GM21717 (cell line): ENCODE data around the gene DYNLT2.
A peak's percentile ranks its signal among the peaks of the same experiment; 100 is the strongest.
"Not testable (repeated sequence)": the region's sequence is repeated elsewhere in the genome, so short reads cannot be mapped to it uniquely, and the experiment has no call there.

ENCODE experiments used
- ATAC-seq: cut with Tn5 transposase; IDR thresholded peaks from one replicate; pipeline ENCODE4 v1.9.1; 2021; ENCODE audit warnings: mild to moderate bottlenecking, moderate library complexity; ENCODE audit not compliant: unreplicated experiment

DYNLT2 gene

DNA sequence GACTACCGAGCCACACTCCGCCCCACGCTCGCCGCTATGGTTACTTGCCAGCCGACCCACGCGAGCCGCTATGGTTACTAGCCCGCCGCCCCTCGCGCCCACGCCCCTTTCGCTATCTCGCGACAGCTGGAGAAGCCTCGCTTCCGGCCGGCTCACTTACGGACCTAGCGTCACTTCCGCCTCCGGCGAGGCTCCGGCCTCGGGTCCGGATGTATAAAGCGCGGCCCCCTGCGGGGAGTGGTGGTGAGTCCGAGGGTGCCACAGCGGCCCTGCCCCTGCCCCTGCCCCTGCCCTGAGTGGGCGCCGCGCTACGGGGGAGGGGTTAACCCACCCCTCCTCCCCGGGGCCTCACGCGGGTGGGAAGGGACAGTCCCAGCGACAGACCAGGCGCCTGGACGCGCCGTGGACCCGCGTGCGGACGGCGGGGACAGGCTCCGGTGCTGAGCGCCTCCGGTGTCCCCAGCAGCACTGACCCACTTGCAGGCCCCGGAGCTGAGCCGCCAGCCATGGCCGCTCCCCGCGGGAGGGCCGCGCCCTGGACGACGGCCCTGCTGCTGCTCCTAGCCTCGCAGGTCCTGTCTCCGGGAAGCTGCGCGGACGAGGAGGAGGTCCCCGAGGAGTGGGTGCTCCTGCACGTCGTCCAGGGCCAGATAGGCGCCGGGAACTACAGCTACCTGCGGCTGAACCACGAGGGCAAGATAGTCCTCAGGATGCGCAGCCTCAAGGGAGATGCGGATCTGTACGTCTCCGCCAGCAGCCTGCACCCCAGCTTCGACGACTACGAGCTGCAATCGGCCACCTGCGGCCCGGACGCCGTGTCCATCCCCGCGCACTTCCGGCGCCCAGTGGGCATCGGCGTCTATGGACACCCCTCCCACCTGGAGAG lies 49.2 kb downstream of the DYNLT2 start, which contains the start of the genes C6orf120 and WDR27:
Gene C6orf120, plus strand, starts transcription at position 173 of the 886 bp plus-strand sequence. Its CDS starts 334 bp downstream, at position 507.
Gene WDR27, minus strand, starts transcription at position 76 of the 886 bp plus-strand sequence. CDS start 13,024 bp downstream, outside the sequence.
- ATAC-seq: peak; percentile 95

DNA sequence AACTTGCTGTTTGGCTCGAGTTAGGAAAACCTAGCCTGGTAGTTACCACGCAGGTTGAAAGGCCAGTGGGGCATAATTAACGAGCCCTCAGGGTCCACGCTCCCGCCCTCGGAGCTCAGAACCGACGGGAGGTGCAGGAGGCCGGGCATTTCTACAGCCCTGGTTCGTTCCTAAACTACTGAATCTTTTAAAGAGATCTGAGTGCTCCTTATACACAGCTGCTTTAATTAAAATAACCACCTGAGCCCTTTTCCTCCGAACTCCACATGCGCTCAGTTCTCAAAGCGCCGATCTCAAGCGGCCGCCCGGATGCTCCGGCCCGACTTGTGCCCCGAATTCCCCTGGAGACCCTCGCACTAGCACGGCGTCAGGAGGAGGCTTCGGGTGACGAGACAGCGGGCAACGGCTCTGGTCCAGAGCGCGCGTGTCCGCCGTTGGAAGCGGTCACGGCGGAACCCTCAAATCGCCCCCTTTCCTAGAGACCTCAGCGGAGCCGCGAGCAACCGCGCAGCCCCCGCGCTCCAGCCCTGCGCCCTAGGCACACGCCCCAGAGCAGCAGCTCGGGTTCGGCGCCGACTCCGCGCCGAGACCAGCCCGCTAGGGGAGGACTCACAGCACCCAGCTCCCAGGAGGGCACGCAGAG lies 49.9 kb downstream of the DYNLT2 start:
- ATAC-seq: no peak

DNA sequence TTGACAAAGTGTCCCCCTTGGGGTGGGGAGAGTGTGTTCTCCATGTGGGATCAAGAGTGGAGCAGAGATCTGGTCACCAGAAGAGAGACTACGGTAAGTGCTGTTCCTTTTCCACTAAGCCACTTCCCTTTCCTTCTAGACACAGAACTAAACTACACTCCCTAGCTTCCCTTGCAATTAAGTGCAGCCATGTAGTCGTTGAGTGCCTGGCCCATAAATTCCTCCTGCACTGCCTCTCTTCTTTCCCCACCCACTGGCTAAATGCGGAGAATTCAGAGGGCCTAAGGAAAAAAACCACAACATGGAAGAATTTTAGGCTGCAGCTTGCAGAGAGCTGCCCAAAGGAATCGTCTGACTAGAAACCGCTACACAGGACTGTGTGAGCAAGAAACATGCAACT lies 51.1 kb downstream of the DYNLT2 start:
- no peak for ATAC-seq

DNA sequence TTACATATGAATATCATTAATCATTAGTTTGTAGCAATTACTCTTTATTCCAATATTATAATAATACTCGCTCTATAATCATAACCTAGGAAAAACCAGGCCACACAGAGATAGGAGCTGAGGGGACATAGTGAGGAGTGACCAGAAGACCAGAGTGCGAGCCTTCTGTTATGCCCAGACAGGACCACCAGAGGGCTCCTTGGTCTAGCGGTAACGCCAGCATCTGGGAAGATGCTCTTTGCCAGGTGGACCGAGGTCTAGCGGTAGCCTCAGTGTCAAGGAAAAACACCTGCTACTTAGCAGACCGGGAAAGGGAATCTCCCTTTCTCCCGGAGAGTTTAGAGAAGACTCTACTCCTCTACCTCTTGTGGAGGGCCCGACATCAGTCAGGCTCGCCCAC lies 54.3 kb downstream of the DYNLT2 start:
- not testable (repeated sequence) for ATAC-seq

DNA sequence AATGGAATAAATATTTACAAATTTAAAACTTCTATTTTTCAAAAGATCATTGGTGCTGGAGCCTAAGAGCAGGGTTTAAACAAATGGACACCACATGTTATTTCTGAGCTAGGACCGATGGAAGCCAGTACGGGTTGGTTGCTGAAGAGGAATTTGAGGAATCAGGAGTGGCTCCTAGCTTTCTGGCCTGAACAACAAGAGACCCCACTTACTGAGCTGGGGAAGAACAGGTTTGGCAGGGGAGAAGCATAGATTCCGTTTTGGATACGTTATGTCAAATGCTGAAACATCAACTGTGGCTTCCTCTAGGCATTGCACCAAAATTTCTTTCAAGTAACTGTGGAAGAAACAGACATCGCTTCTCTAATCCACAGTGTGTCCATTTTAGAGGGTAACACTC lies 56.2 kb downstream of the DYNLT2 start:
- no peak for ATAC-seq

DNA sequence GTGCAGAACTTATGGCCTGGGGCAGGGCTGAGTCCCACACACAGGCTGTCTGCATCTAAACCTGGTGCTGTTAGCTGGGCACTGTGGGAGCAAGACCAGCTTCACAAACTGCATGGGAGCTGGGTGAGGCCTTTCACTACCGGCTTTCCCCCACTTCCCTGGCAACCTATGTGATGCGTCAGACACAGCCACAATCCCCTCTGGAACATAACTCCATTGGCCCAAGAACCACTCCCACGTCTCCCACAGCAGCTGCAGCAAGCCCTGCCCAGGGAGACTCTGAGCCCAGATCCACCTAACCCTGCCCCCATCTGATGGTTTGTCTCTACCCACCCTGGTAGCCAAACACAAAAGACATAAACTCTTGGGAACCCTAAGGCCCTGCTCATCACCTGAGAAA lies 58.9 kb downstream of the DYNLT2 start:
- ATAC-seq: no peak

DNA sequence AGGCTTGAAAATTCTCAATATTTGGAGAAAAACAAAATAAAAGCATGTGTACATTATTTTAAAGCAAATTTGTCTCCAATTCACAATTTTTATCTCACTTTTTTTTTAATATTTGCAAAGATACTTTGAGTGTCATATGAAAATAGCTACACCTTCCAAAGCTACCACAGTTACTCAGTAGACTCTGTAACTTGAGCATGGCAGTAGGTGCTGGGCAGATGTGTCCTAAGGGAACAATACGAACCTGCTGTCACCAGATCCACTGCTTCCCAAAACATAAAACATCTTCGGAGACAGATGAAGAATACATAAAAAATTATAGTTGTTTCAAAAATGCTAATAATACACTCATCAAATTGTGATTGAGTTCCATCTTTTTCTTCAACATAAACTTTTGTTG lies 60.1 kb downstream of the DYNLT2 start:
- ATAC-seq: no peak
